Calu3 (cell line): Measurements from ENCODE around the gene ANKS6. TPM values are rescaled to one million over a fixed set of nuclear protein-coding genes. Genes with fewer than 3 reads are reported as not detected.
A peak's percentile ranks its signal among the peaks of the same experiment; 100 is the strongest.

ENCODE experiments used
- BruUV-seq: library from RNA; stranded (reverse); fragments of 400-500 nt; replicated peaks from 2 replicates; lab custom pipeline; 2021; lab: Mats Ljungman, UMichigan
- CTCF ChIA-PET: fragments of 300-600 bp; sonication (Branson Sonifier 250); formaldehyde crosslinking; loops from one replicate; lab custom pipeline; 2022; ENCODE audit warnings: antibody characterized with exemption; lab: Charles Lee
- DNase-seq: peaks from one replicate; pipeline ENCODE4 v3.0.0; 2022
- H3K27ac Mint-ChIP-seq: one replicate; pipeline ENCODE4 v1.8.0; 2022; ENCODE audit warnings: mixed read lengths; ENCODE audit not compliant: unreplicated experiment
- H3K27me3 Mint-ChIP-seq: one replicate; pipeline ENCODE4 v1.8.0; 2022; ENCODE audit warnings: mixed read lengths; ENCODE audit not compliant: unreplicated experiment
- H3K36me3 Mint-ChIP-seq: one replicate; pipeline ENCODE4 v1.8.0; 2022; ENCODE audit warnings: mild to moderate bottlenecking, moderate library complexity, mixed read lengths; ENCODE audit not compliant: insufficient read depth, unreplicated experiment
- H3K4me1 Mint-ChIP-seq: one replicate; pipeline ENCODE4 v1.8.0; 2022; ENCODE audit warnings: mild to moderate bottlenecking, low read depth, mixed read lengths; ENCODE audit not compliant: unreplicated experiment
- H3K4me3 Mint-ChIP-seq: one replicate; pipeline ENCODE4 v1.8.0; 2022; ENCODE audit warnings: mild to moderate bottlenecking, low read depth, moderate library complexity, mixed read lengths; ENCODE audit not compliant: unreplicated experiment
- H3K9me3 Mint-ChIP-seq: one replicate; pipeline ENCODE4 v1.8.0; 2022; ENCODE audit warnings: low read depth, mixed read lengths; ENCODE audit not compliant: unreplicated experiment
- intact Hi-C: fragments of 100-400 bp; cut with micrococcal nuclease; formaldehyde crosslinking; loops from one replicate; pipeline ENCODE4 v1.10.0; 2022; ENCODE audit not compliant: unreplicated experiment
- total RNA-seq: library from RNA; stranded (reverse); gene quantifications from 2 replicates; pipeline ENCODE4 v1.2.3, GENCODE V29; 2022
- TF ChIP-seq, protein P1 (sequence below): fragments of 200-600 bp; IDR thresholded peaks from one replicate; pipeline ENCODE4 v1.8.0; 2022; ENCODE audit warnings: antibody characterized with exemption; ENCODE audit not compliant: unreplicated experiment

ANKS6 gene
- total RNA-seq, 1 experiment from 2014 or later: 31.5 TPM

GRCh38 chr9:98778251-98778650, 18.1 kb downstream of the ANKS6 start:
- H3K27me3 Mint-ChIP-seq: no peaks in the 10 kb centered on the region
- no peak overlapping the region for H3K4me3 Mint-ChIP-seq
- intact Hi-C loops: loop anchor here (5.0 kb wide), 1 partner anchor 461 kb away; no protein-coding TSS in a partner anchor
- peaks cover 32% of the 10 kb centered on the region for H3K4me1 Mint-ChIP-seq
- DNase-seq: no peak
- CTCF ChIA-PET: no interaction called here
- H3K9me3 Mint-ChIP-seq: no peaks in the 10 kb centered on the region
- peaks cover 31% of the 10 kb centered on the region for H3K36me3 Mint-ChIP-seq
- no peak overlapping the region for H3K27ac Mint-ChIP-seq
- TF ChIP-seq, protein P1, sequence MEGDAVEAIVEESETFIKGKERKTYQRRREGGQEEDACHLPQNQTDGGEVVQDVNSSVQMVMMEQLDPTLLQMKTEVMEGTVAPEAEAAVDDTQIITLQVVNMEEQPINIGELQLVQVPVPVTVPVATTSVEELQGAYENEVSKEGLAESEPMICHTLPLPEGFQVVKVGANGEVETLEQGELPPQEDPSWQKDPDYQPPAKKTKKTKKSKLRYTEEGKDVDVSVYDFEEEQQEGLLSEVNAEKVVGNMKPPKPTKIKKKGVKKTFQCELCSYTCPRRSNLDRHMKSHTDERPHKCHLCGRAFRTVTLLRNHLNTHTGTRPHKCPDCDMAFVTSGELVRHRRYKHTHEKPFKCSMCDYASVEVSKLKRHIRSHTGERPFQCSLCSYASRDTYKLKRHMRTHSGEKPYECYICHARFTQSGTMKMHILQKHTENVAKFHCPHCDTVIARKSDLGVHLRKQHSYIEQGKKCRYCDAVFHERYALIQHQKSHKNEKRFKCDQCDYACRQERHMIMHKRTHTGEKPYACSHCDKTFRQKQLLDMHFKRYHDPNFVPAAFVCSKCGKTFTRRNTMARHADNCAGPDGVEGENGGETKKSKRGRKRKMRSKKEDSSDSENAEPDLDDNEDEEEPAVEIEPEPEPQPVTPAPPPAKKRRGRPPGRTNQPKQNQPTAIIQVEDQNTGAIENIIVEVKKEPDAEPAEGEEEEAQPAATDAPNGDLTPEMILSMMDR: no peak
- BruUV-seq: no TSS peak

- CTCF ChIA-PET: no interaction called here
- no peaks in the 10 kb centered on the region for H3K27me3 Mint-ChIP-seq
- TF ChIP-seq, protein P1: no peak
- no peaks in the 10 kb centered on the region for H3K9me3 Mint-ChIP-seq
- no TSS peak for BruUV-seq
- DNase-seq: no peak
- peaks cover 32% of the 10 kb centered on the region for H3K36me3 Mint-ChIP-seq
- no peak overlapping the region for H3K4me3 Mint-ChIP-seq
- no peak overlapping the region for H3K27ac Mint-ChIP-seq
- intact Hi-C loops: loop anchor here (5.0 kb wide), 1 partner anchor 460 kb away; no protein-coding TSS in a partner anchor
- peaks cover 26% of the 10 kb centered on the region for H3K4me1 Mint-ChIP-seq
Measured at GRCh38 chr9:98777618-98778017, 18.7 kb downstream of the ANKS6 start.

DNA sequence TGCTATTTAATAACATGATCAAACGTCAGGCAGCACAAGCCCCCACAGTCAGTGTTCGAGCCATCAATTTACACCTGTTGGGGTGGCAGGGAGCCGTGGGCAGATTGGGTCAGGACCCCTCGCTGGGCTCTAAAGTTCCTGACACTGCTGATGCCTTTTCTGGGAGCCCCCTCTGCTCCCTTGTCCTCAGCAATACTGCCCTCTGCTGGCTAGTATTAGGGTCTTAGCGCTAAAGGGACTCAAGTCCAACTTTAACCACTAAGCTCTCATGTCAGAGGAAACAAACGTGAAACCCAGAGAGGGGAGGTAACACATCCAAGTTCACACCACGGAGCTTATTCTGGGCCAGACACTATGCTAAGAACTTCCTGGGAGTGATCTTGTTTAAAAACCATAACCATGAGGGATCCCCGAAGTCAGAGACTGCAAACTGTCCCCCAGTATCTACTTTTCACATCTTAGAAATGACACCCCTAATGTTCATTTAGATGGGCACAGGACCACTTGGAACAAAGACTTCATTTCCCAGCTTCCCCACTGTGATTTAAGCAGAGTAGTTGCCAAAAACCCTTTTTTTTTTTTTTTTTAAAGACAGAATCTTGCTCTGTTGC, 20.4 kb downstream of the ANKS6 start:
- Mint-ChIP-seq H3K27me3 (no peaks in the 10 kb centered on the region), H3K36me3 (peaks cover 24% of the 10 kb centered on the region), H3K4me1 (peaks cover 11% of the 10 kb centered on the region), H3K27ac (no peak overlapping the region), H3K9me3 (no peaks in the 10 kb centered on the region), H3K4me3 (no peak overlapping the region)
- peak; percentile 40 for DNase-seq
- intact Hi-C loops: loop anchor here (5.0 kb wide), 1 partner anchor 459 kb away; no protein-coding TSS in a partner anchor
- BruUV-seq: no TSS peak
- CTCF ChIA-PET: interaction anchor here (0.7 to 1.8 kb wide), 5 partner anchors 19 to 460 kb away, joined by 3 to 7 read pairs (median 4); no protein-coding TSS in a partner anchor
- TF ChIP-seq, protein P1: peak; percentile 40

DNA sequence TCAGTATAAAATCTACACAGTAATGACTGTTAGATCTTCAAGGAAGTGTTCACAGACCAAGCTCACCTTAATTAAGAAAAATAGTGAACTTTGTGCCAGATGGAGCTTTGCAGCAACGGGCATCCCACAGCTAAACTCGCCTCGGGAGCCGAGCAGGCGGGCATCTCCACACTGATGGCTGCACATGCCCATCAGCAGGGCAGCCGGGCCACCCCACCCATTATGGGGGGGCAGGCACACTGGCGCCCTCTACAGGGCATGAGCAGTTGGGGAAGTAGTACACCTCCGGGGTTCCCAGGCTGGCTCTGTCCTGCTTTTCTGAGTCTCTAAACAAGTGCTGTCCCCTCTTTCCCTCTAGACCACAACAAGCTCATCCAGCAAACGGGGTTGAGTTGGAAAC, 21.6 kb downstream of the ANKS6 start:
- no peak overlapping the region for H3K4me3 Mint-ChIP-seq
- peaks cover 24% of the 10 kb centered on the region for H3K36me3 Mint-ChIP-seq
- H3K27ac Mint-ChIP-seq: no peak overlapping the region
- CTCF ChIA-PET: interaction anchor here (1.8 kb wide), 1 partner anchor 459 kb away, joined by 7 read pairs; no protein-coding TSS in a partner anchor
- H3K4me1 Mint-ChIP-seq: peaks cover 11% of the 10 kb centered on the region
- no TSS peak for BruUV-seq
- no peak for DNase-seq
- H3K27me3 Mint-ChIP-seq: no peaks in the 10 kb centered on the region
- intact Hi-C loops: loop anchor here (5.0 kb wide), 1 partner anchor 457 kb away; no protein-coding TSS in a partner anchor
- TF ChIP-seq, protein P1: peak; percentile 48
- no peaks in the 10 kb centered on the region for H3K9me3 Mint-ChIP-seq
